Liver (tissue), 9 donors: Measurements from ENCODE around the gene MLN. TPM values are rescaled to one million over a fixed set of nuclear protein-coding genes. Genes with fewer than 3 reads are reported as not detected.
A peak's percentile ranks its signal among the peaks of the same experiment; 100 is the strongest.

ENCODE experiments used
- DNase-seq: peaks from one replicate; pipeline ENCODE4 v3.0.0-alpha.2; 2017; ENCODE audit warnings: low spot score
- H3K27ac ChIP-seq, 2 donors: one replicate each; pipeline ENCODE4 v1.7.0; 2013; ENCODE audit warnings: inconsistent platforms in 2 of 2, low read length in 2 of 2, control low read depth in 1 of 2, low read depth in 1 of 2, mild to moderate bottlenecking in 1 of 2
- H3K27me3 ChIP-seq, 4 donors: one replicate each; pipeline versions ENCODE4 v1.6.1 to v1.7.0; 2013; ENCODE audit warnings: low read length in 3 of 4, inconsistent platforms in 1 of 4, mild to moderate bottlenecking in 1 of 4, moderate library complexity in 1 of 4; ENCODE audit not compliant: control insufficient read depth in 4 of 4, insufficient read depth in 4 of 4
- H3K36me3 ChIP-seq, 4 donors: one replicate each; pipeline versions ENCODE4 v1.6.1 to v1.7.0; 2013; ENCODE audit warnings: low read length in 3 of 4, mild to moderate bottlenecking in 3 of 4, low read depth in 1 of 4, moderate library complexity in 1 of 4; ENCODE audit not compliant: control insufficient read depth in 4 of 4, insufficient read depth in 3 of 4
- H3K4me1 ChIP-seq, 4 donors: one replicate each; pipeline versions ENCODE4 v1.6.1 to v1.7.0; 2013; ENCODE audit warnings: low read length in 3 of 4, mild to moderate bottlenecking in 3 of 4, moderate library complexity in 1 of 4; ENCODE audit not compliant: control insufficient read depth in 4 of 4, insufficient read depth in 4 of 4
- H3K4me3 ChIP-seq, 3 donors: one replicate each; pipeline versions ENCODE4 v1.6.1 to v1.7.0; 2013; ENCODE audit warnings: low read length in 3 of 3, control low read depth in 1 of 3, low read depth in 1 of 3, mild to moderate bottlenecking in 1 of 3
- H3K9ac ChIP-seq, 2 donors: one replicate each; pipeline ENCODE4 v1.7.0; 2013; ENCODE audit warnings: low read length in 2 of 2, mild to moderate bottlenecking in 2 of 2, moderate library complexity in 2 of 2, control low read depth in 1 of 2, low read depth in 1 of 2
- H3K9me3 ChIP-seq, 4 donors: one replicate each; pipeline versions ENCODE4 v1.6.1 to v1.7.0; 2013; ENCODE audit warnings: low read length in 3 of 4; ENCODE audit not compliant: control insufficient read depth in 4 of 4
- CTCF ChIP-seq: fragments of 150-350 bp; IDR thresholded peaks from 2 replicates; pipeline ENCODE4 v1.5.1; 2017; ENCODE audit warnings: improper control_type of control experiment, low read depth, low read length; ENCODE audit not compliant: missing input control
- EGR1 ChIP-seq, 2 donors: IDR thresholded peaks; 2 replicates each; pipeline ENCODE4 v1.6.1; 2016 to 2018; ENCODE audit warnings: antibody characterized with exemption in 2 of 2, low read depth in 2 of 2
- FOXA1 ChIP-seq: IDR thresholded peaks from 2 replicates; pipeline ENCODE4 v1.6.1; 2016; ENCODE audit warnings: antibody characterized with exemption
- FOXA2 ChIP-seq: IDR thresholded peaks from 2 replicates; pipeline ENCODE4 v1.6.1; 2016; ENCODE audit warnings: antibody characterized with exemption
- GABPA ChIP-seq, 2 donors: IDR thresholded peaks in 1 of 2; conservative IDR thresholded peaks in 1 of 2; 2 replicates each; pipeline ENCODE4 v1.6.1; 2016; ENCODE audit warnings: antibody characterized with exemption in 2 of 2, mild to moderate bottlenecking in 1 of 2, moderate library complexity in 1 of 2
- HNF4A ChIP-seq, 2 donors: conservative IDR thresholded peaks; 2 replicates each; pipeline ENCODE4 v1.6.1; 2016; ENCODE audit warnings: antibody characterized with exemption in 2 of 2, mild to moderate bottlenecking in 2 of 2
- HNF4G ChIP-seq: IDR thresholded peaks from 2 replicates; pipeline ENCODE4 v1.6.1; 2016; ENCODE audit warnings: antibody characterized with exemption
- JUND ChIP-seq, 2 donors: IDR thresholded peaks; 2 replicates each; pipeline ENCODE4 v1.6.1; 2016; ENCODE audit warnings: antibody characterized with exemption in 2 of 2
- MAX ChIP-seq: IDR thresholded peaks from 2 replicates; pipeline ENCODE4 v1.6.1; 2016; ENCODE audit warnings: antibody characterized with exemption
- NR2F2 ChIP-seq: IDR thresholded peaks from 2 replicates; pipeline ENCODE4 v1.6.1; 2016; ENCODE audit warnings: antibody characterized with exemption
- RAD21 ChIP-seq, 2 donors: IDR thresholded peaks; 2 replicates each; pipeline ENCODE4 v1.6.1; 2016; ENCODE audit warnings: antibody characterized with exemption in 2 of 2, mild to moderate bottlenecking in 2 of 2
- RXRA ChIP-seq, 2 donors: IDR thresholded peaks; 2 replicates each; pipeline ENCODE4 v1.6.1; 2017 to 2018; ENCODE audit warnings: antibody characterized with exemption in 2 of 2, mild to moderate bottlenecking in 1 of 2
- SP1 ChIP-seq: IDR thresholded peaks from 2 replicates; pipeline ENCODE4 v1.6.1; 2018; ENCODE audit warnings: antibody characterized with exemption, mild to moderate bottlenecking
- TAF1 ChIP-seq: conservative IDR thresholded peaks from 2 replicates; pipeline ENCODE4 v1.6.1; 2016; ENCODE audit warnings: antibody characterized with exemption, mild to moderate bottlenecking
- YY1 ChIP-seq: IDR thresholded peaks from 2 replicates; pipeline ENCODE4 v1.6.1; 2016; ENCODE audit warnings: antibody characterized with exemption, mild to moderate bottlenecking
- WGBS: extraction: QIAGEN DNeasy Blood & Tissue Kit; methylation state at CpG from one replicate; pipeline ENCODE4 v1.1.7; 2013; 5-methylcytosine and 5-hydroxymethylcytosine counted together
- polyA plus RNA-seq, 2 donors: library from polyadenylated mRNA; stranded (reverse) in 1 of 2; unstranded in 1 of 2; fragments of 200-250 nt in 1 of 2; fragments of >200 nt in 1 of 2; fragmentation: Nextera tagmentation in 1 of 2; extraction: Ambion mirVana in 1 of 2; gene quantifications; one replicate each; pipeline versions ENCODE4 v1.2.1 to v1.2.3, GENCODE V29; 2013 to 2015
- total RNA-seq, 2 donors: library from RNA; depleted of rRNA; stranded (reverse); fragments of >200 nt; gene quantifications; one replicate each; pipeline ENCODE4 v1.2.3, GENCODE V29; 2014
- TF ChIP-seq, protein P1 (sequence below): IDR thresholded peaks from 2 replicates; pipeline ENCODE4 v1.6.1; 2016; ENCODE audit warnings: antibody characterized with exemption, mild to moderate bottlenecking
- TF ChIP-seq, protein P2 (sequence below): IDR thresholded peaks from 2 replicates; pipeline ENCODE4 v1.6.1; 2016; ENCODE audit warnings: antibody characterized with exemption
- TF ChIP-seq, protein P3 (sequence below): IDR thresholded peaks from 2 replicates; pipeline ENCODE4 v1.6.1; 2016; ENCODE audit warnings: antibody characterized with exemption
- donor health status: healthy.
- donor health status: healthy.
- donor health status: healthy.
- donor health status: healthy.
- donor health status: healthy.

The MLN gene
- total and polyA plus RNA-seq, 4 donors: not detected

DNA sequence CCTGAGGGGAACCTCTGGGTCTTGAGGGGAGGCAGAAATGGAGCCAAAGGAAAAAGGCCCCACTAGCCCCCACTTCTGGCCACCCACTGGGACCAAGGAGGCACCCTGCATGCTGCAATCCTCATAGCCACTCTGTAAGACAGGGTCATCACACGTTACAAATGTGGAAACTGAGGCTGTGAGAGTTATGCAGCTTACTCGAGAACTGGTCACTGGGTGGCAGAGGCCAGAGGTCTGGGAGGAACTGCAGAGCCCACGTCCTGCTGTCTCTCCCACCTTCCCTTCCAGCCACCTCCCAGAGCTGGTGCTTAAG lies 33.0 kb downstream of the MLN start (continued):
- no peak for TF ChIP-seq JUND (IDR thresholded peaks at IDR 0.05)

DNA sequence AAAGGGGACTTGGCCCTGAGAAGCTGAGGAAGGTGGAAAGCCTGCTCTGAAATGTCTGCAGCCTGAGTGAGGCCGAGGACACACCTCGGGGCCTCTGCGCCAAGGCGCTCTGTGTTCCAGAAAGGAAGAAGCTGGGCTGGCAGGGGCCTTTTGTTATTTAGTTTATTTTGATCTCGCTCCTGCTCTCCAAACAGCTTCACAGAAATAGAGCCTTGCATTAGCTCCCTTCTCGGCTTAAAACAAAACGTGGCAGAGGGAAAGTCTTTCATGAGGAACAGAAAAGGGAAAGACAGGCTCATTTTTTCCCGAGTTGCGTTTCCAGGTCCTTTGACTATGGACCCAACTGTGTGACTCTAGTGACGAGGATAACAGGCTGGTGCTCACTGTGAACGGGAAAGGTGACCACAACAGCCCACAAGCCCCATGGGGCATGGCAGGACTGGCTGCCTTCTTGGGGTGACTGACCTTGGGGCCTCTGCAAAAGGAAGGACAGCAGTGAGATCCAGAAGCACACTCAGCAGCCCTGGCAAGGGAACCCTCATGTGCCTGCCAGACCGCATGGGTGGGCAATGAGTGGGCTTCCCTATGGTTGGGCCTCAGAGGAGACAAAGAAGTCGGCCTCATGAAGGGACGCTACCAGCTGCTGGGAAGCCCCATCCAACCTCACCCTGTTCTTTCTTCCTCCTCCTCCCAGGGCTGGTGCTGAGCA lies 33.5 kb downstream of the MLN start:
- no peak for DNase-seq
- Histone ChIP-seq H3K27me3 (no peaks in the 10 kb centered on the region), H3K4me3 (no peak overlapping the region), H3K4me1 (peaks cover 0 to 11% (median 5%) of the 10 kb centered on the region in 4 donors), H3K9ac (no peak overlapping the region), H3K27ac (peak overlapping the region; percentile 12 to 22), H3K36me3 (peaks cover 2 to 24% (median 9%) of the 10 kb centered on the region in 4 donors), H3K9me3 (no peaks in the 10 kb centered on the region)
- WGBS: 55% methylated on average over 14 of the region's 14 CpGs
- TF ChIP-seq HNF4G (no peak), JUND (IDR thresholded peaks at IDR 0.05) (no peak), FOXA1 (no peak), RXRA (IDR thresholded peaks at IDR 0.05) (no peak), HNF4A (conservative IDR thresholded peaks at IDR 0.05) (no peak), EGR1 (IDR thresholded peaks at IDR 0.05; ENCODE audit: low read depth in 2 of 2) (no peak), CTCF (no peak), FOXA2 (no peak), SP1 (no peak), RAD21 (IDR thresholded peaks at IDR 0.05) (no peak), GABPA (IDR thresholded peaks at IDR 0.05 in 1 of 2, conservative IDR thresholded peaks at IDR 0.05 in 1 of 2) (no peak), NR2F2 (no peak), YY1 (no peak), TAF1 (no peak), MAX (no peak)
- TF ChIP-seq, protein P1, sequence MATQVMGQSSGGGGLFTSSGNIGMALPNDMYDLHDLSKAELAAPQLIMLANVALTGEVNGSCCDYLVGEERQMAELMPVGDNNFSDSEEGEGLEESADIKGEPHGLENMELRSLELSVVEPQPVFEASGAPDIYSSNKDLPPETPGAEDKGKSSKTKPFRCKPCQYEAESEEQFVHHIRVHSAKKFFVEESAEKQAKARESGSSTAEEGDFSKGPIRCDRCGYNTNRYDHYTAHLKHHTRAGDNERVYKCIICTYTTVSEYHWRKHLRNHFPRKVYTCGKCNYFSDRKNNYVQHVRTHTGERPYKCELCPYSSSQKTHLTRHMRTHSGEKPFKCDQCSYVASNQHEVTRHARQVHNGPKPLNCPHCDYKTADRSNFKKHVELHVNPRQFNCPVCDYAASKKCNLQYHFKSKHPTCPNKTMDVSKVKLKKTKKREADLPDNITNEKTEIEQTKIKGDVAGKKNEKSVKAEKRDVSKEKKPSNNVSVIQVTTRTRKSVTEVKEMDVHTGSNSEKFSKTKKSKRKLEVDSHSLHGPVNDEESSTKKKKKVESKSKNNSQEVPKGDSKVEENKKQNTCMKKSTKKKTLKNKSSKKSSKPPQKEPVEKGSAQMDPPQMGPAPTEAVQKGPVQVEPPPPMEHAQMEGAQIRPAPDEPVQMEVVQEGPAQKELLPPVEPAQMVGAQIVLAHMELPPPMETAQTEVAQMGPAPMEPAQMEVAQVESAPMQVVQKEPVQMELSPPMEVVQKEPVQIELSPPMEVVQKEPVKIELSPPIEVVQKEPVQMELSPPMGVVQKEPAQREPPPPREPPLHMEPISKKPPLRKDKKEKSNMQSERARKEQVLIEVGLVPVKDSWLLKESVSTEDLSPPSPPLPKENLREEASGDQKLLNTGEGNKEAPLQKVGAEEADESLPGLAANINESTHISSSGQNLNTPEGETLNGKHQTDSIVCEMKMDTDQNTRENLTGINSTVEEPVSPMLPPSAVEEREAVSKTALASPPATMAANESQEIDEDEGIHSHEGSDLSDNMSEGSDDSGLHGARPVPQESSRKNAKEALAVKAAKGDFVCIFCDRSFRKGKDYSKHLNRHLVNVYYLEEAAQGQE: no peak
- TF ChIP-seq, protein P2, sequence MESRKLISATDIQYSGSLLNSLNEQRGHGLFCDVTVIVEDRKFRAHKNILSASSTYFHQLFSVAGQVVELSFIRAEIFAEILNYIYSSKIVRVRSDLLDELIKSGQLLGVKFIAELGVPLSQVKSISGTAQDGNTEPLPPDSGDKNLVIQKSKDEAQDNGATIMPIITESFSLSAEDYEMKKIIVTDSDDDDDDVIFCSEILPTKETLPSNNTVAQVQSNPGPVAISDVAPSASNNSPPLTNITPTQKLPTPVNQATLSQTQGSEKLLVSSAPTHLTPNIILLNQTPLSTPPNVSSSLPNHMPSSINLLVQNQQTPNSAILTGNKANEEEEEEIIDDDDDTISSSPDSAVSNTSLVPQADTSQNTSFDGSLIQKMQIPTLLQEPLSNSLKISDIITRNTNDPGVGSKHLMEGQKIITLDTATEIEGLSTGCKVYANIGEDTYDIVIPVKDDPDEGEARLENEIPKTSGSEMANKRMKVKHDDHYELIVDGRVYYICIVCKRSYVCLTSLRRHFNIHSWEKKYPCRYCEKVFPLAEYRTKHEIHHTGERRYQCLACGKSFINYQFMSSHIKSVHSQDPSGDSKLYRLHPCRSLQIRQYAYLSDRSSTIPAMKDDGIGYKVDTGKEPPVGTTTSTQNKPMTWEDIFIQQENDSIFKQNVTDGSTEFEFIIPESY: no peak
- TF ChIP-seq, protein P3, sequence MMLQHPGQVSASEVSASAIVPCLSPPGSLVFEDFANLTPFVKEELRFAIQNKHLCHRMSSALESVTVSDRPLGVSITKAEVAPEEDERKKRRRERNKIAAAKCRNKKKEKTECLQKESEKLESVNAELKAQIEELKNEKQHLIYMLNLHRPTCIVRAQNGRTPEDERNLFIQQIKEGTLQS: no peak
